Measurements from ENCODE around the gene ATP6V1D.

- no peak for TF ChIP-seq CTCF (optimal IDR thresholded peaks at IDR 0.05 in 1 of 3, IDR thresholded peaks at IDR 0.05 in 1 of 3, conservative IDR thresholded peaks at IDR 0.05 in 1 of 3; ENCODE audit: extremely low read depth in 1 of 3, insufficient read depth in 2 of 3, low read length in 3 of 3)
- TF ChIP-seq EZH2 (IDR thresholded peaks at IDR 0.05; ENCODE audit: low read length): no peak
These were observed 5.9 kb upstream of the ATP6V1D start for GRCh38 chr14:67365476-67365875.

Data from keratinocyte (primary cell).